Measurements from ENCODE around the gene ATP8A1.
"Not testable (repeated sequence)": the region's sequence is repeated elsewhere in the genome, so short reads cannot be mapped to it uniquely, and the experiment has no call there.

Gene ATP8A1

GRCh38 chr4:42655921-42656678 lies 805 bp downstream of the ATP8A1 start:
- Histone ChIP-seq H3K79me2 (peaks cover 4% of the 10 kb centered on the region), H3K9me3 (ENCODE audit: control insufficient read depth, low read length) (no peaks in the 10 kb centered on the region), H3K9ac (no peak overlapping the region), H3K27me3 (ENCODE audit: control insufficient read depth, insufficient read depth, low read length) (no peaks in the 10 kb centered on the region), H3K4me3 (ENCODE audit: low read depth, low read length) (peak overlapping the region; percentile 88), H3K27ac (peak overlapping the region; percentile 49), H3K36me3 (ENCODE audit: control insufficient read depth, insufficient read depth, low read length) (no peaks in the 10 kb centered on the region), H3K4me1 (peaks cover 3% of the 10 kb centered on the region), H2AFZ (peak overlapping the region; percentile 71), H3K4me2 (ENCODE audit: low read length) (peak overlapping the region; percentile 86)
- no peak for TF ChIP-seq CTCF (IDR thresholded peaks at IDR 0.05)

DNA sequence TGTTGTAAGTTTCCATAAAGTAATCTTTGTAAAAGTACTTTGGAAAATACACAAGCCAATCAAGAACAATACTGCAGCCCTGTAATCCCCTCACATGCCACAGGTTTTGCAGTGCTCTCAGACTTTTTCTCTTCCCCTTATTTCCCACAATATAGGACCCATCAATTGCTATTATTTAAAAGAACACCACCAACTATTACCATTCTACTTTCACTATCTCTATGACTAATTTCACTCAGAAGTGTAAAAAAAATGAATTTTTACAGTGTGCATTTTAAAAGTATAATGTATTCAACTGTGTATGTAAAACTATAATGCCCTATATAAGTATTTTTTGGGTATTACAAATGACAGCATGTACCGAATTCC lies 1.7 kb downstream of the ATP8A1 start:
- H3K4me3 ChIP-seq (ENCODE audit: low read depth, low read length) = peak overlapping the region; percentile 88
- H2AFZ ChIP-seq = no peak overlapping the region
- H3K27me3 ChIP-seq (ENCODE audit: control insufficient read depth, insufficient read depth, low read length) = no peaks in the 10 kb centered on the region
- peak overlapping the region; percentile 86 for H3K4me2 ChIP-seq (ENCODE audit: low read length)
- no peak overlapping the region for H3K9ac ChIP-seq
- no peaks in the 10 kb centered on the region for H3K9me3 ChIP-seq (ENCODE audit: control insufficient read depth, low read length)
- no peak for TF ChIP-seq CTCF (IDR thresholded peaks at IDR 0.05)
- H3K4me1 ChIP-seq = peaks cover 3% of the 10 kb centered on the region
- H3K27ac ChIP-seq = no peak overlapping the region
- H3K79me2 ChIP-seq = peaks cover 4% of the 10 kb centered on the region
- no peaks in the 10 kb centered on the region for H3K36me3 ChIP-seq (ENCODE audit: control insufficient read depth, insufficient read depth, low read length)

- no peak overlapping the region for H2AFZ ChIP-seq
- H3K4me1 ChIP-seq = peaks cover 3% of the 10 kb centered on the region
- H3K4me2 ChIP-seq (ENCODE audit: low read length) = peak overlapping the region; percentile 86
- peak overlapping the region; percentile 88 for H3K4me3 ChIP-seq (ENCODE audit: low read depth, low read length)
- H3K79me2 ChIP-seq = peaks cover 4% of the 10 kb centered on the region
- H3K9ac ChIP-seq = no peak overlapping the region
- no peak overlapping the region for H3K27ac ChIP-seq
- no peaks in the 10 kb centered on the region for H3K9me3 ChIP-seq (ENCODE audit: control insufficient read depth, low read length)
- no peaks in the 10 kb centered on the region for H3K27me3 ChIP-seq (ENCODE audit: control insufficient read depth, insufficient read depth, low read length)
- H3K36me3 ChIP-seq (ENCODE audit: control insufficient read depth, insufficient read depth, low read length) = no peaks in the 10 kb centered on the region
- no peak for TF ChIP-seq CTCF (IDR thresholded peaks at IDR 0.05)
Measured at GRCh38 chr4:42654631-42655268, 2.2 kb downstream of the ATP8A1 start.

DNA sequence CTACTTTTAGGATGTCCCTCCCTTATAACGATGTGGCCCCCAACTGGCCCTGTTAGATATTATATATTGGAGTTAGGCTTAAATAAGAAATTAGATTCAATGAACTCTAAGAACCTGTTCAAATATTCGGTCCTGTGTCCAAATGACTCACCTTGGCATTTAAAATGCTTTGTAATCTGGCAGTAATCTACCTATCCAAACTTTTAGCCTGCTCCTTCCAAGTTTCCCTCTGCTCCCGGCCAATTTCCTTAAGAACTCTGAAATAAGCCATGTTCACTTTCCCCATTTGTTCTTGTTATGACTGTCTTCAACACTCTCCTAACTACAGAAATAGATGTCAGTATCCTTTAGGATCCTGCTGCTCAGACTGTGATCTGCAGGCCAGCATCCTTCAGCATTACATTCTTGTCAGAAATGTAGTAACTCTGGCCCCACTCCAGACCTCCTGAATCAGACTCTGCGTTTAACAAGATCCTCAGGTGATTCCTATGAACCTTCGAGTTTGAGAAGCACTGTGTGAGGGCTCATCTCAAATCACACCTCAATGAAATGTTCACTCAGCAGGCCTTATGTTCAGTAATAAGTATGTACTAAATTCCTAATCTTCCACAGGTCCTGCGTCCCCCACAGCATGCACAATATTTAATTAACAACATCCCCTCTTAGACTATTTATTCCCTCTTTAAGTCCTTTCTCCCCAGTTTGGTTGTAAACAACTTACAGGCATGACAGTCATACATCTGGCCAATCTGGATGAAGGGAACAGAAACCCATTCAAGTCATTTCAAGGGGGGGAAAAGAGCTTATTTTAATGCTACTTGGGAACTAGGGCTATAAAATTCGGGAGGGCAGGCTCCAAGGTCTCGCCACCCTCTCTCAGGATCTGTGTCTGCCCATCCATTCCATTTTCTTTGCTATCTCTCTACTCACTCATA lies 3.0 kb downstream of the ATP8A1 start:
- Histone ChIP-seq H3K79me2 (peaks cover 4% of the 10 kb centered on the region), H3K9me3 (ENCODE audit: control insufficient read depth, low read length) (no peaks in the 10 kb centered on the region), H2AFZ (no peak overlapping the region), H3K4me2 (ENCODE audit: low read length) (peak overlapping the region; percentile 36), H3K4me3 (ENCODE audit: low read depth, low read length) (peak overlapping the region; percentile 88), H3K4me1 (no peaks in the 10 kb centered on the region), H3K27ac (no peak overlapping the region), H3K27me3 (ENCODE audit: control insufficient read depth, insufficient read depth, low read length) (no peaks in the 10 kb centered on the region), H3K36me3 (ENCODE audit: control insufficient read depth, insufficient read depth, low read length) (no peaks in the 10 kb centered on the region), H3K9ac (no peak overlapping the region)
- TF ChIP-seq CTCF (IDR thresholded peaks at IDR 0.05) = no peak

DNA sequence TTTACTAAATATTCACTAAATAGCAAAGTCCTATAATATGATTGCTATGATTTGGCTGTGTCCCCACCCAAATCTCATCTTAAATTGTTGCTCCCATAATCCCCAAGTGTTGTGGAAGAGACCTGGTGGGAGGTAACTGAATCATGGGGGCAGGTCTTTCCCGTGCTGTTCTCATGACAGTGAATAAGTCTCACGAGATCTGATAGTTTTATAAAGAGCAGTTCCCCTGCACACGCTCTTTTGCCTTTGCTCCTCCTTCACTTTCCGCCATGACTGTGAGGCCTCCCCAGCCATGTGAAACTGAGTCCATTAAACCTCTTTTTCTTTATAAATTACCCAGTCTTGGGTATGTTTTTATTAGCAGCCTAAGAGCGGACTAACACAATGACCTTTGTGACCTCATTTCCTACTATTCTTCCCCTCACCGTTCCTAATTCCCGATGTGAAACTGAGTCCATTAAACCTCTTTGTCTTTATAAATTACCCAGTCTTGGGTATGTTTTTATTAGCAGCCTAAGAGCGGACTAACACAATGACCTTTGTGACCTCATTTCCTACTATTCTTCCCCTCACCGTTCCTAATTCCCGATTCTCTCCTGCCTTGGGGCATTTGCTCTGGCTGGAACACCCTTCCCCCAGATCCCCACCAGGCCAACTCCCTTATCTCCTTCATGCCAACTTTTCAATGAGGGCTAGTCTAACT lies 4.2 kb downstream of the ATP8A1 start:
- H3K4me2 ChIP-seq (ENCODE audit: low read length); H3K9me3 ChIP-seq (ENCODE audit: control insufficient read depth, low read length); H3K79me2 ChIP-seq; H3K4me3 ChIP-seq (ENCODE audit: low read depth, low read length); H3K27ac ChIP-seq; H3K27me3 ChIP-seq (ENCODE audit: control insufficient read depth, insufficient read depth, low read length); H3K9ac ChIP-seq; H3K36me3 ChIP-seq (ENCODE audit: control insufficient read depth, insufficient read depth, low read length); H2AFZ ChIP-seq; H3K4me1 ChIP-seq: not testable (repeated sequence)

All from parathyroid adenoma (tissue), 2 donors.